H1 (cell line): Measurements from ENCODE around the gene LRWD1. TPM values are rescaled to one million over a fixed set of nuclear protein-coding genes. Genes with fewer than 3 reads are reported as not detected.

Experiments used
- CTCF ChIA-PET: fragments of 300-600 bp; sonication (Branson Sonifier 250); formaldehyde crosslinking; loops from one replicate; lab custom pipeline; 2021; ENCODE audit not compliant: partially characterized antibody; lab: Charles Lee
- POLR2A ChIA-PET: fragments of 300-600 bp; sonication (Branson Sonifier 250); formaldehyde crosslinking; loops from one replicate; lab custom pipeline; 2021; ENCODE audit warnings: inconsistent platforms; ENCODE audit not compliant: partially characterized antibody; lab: Charles Lee
- DNase-seq, 2 experiments: peaks; one replicate each; pipeline versions ENCODE4 v3.0.0 to v3.0.0-alpha.2; 2010 to 2022; ENCODE audit warnings: low spot score in 2 of 2, low read depth in 1 of 2, mixed read lengths in 1 of 2
- FAIRE-seq: peaks from 2 replicates; lab custom pipeline; 2011; peaks lifted over from hg19 to GRCh38; lab: Jason Lieb, UNC
- H2AFZ ChIP-seq: 2 replicates; pipeline ENCODE4 v1.8.1; 2012; ENCODE audit warnings: low read length, inconsistent platforms
- H2AK5ac ChIP-seq: 2 replicates; pipeline ENCODE4 v1.6.1; 2013; ENCODE audit warnings: low read depth, low read length
- H2BK120ac ChIP-seq: replicated peaks from 2 replicates; pipeline ENCODE3; 2013; ENCODE audit warnings: low read depth, low read length, inconsistent platforms
- H2BK12ac ChIP-seq: 2 replicates; pipeline ENCODE4 v1.6.1; 2013; ENCODE audit warnings: low read depth, low read length
- H2BK15ac ChIP-seq: 2 replicates; pipeline ENCODE4 v1.6.1; 2013; ENCODE audit warnings: low read length
- H2BK20ac ChIP-seq: 2 replicates; pipeline ENCODE4 v1.6.1; 2013; ENCODE audit warnings: low read length
- H2BK5ac ChIP-seq: 2 replicates; pipeline ENCODE4 v1.6.1; 2013; ENCODE audit warnings: low read depth, low read length
- H3K14ac ChIP-seq: 2 replicates; pipeline ENCODE4 v1.6.1; 2013; ENCODE audit warnings: inconsistent platforms; ENCODE audit not compliant: insufficient read length
- H3K18ac ChIP-seq: 2 replicates; pipeline ENCODE4 v1.6.1; 2013; ENCODE audit warnings: low read length; ENCODE audit errors: extremely low read depth
- H3K23ac ChIP-seq: 2 replicates; pipeline ENCODE4 v1.6.1; 2013; ENCODE audit warnings: inconsistent platforms; ENCODE audit not compliant: insufficient read length
- H3K23me2 ChIP-seq: 2 replicates; pipeline ENCODE4 v1.6.1; 2013; ENCODE audit warnings: low read depth, low read length
- H3K27ac ChIP-seq: 2 replicates; pipeline ENCODE4 v1.6.1; 2011; ENCODE audit warnings: low read depth, low read length, inconsistent platforms
- H3K27me3 ChIP-seq, 4 experiments: replicated peaks in 1 of 4; 1 replicate in 1 of 4; 2 replicates in 3 of 4; pipeline versions ENCODE4 v1.6.1 to v1.8.1; 2011 to 2013; ENCODE audit warnings: low read length in 3 of 4, mild to moderate bottlenecking in 3 of 4, inconsistent platforms in 2 of 4, mixed read lengths in 2 of 4, moderate library complexity in 1 of 4; ENCODE audit not compliant: control insufficient read depth in 3 of 4, insufficient read depth in 3 of 4; ENCODE audit errors: extremely low read depth in 1 of 4
- H3K36me3 ChIP-seq, 4 experiments: 2 replicates each; pipeline versions ENCODE4 v1.6.1 to v1.8.1; 2011 to 2013; ENCODE audit warnings: mild to moderate bottlenecking in 4 of 4, low read length in 3 of 4, moderate library complexity in 2 of 4, control low read depth in 1 of 4, inconsistent platforms in 1 of 4; ENCODE audit not compliant: insufficient read depth in 4 of 4, control insufficient read depth in 2 of 4
- H3K4ac ChIP-seq: replicated peaks from 2 replicates; pipeline ENCODE3; 2013; ENCODE audit warnings: low read length, low read depth, mixed read lengths, inconsistent platforms; ENCODE audit not compliant: insufficient read length
- H3K4me1 ChIP-seq, 4 experiments: replicated peaks in 1 of 4; 1 replicate in 1 of 4; 2 replicates in 3 of 4; pipeline versions ENCODE4 v1.6.1 to v1.8.1; 2011 to 2013; ENCODE audit warnings: low read length in 3 of 4, inconsistent platforms in 2 of 4, mixed read lengths in 1 of 4; ENCODE audit not compliant: insufficient read depth in 4 of 4, control insufficient read depth in 3 of 4
- H3K4me2 ChIP-seq, 2 experiments: 2 replicates each; pipeline versions ENCODE4 v1.6.1 to v1.8.1; 2011 to 2013; ENCODE audit warnings: low read depth in 2 of 2, low read length in 2 of 2, control low read depth in 1 of 2, inconsistent platforms in 1 of 2, mild to moderate bottlenecking in 1 of 2; ENCODE audit not compliant: insufficient read depth in 1 of 2
- H3K4me3 ChIP-seq, 4 experiments: fragments of 200-600, 300-600 bp in 1 of 4; sonication (generic), shearing (Covaris generic), sonication (Bioruptor Twin) in 1 of 4; 2 replicates each; pipeline versions ENCODE4 v1.5.1 to v1.8.1; 2011 to 2016; ENCODE audit warnings: low read length in 4 of 4, low read depth in 3 of 4, control low read depth in 2 of 4, inconsistent platforms in 2 of 4, mild to moderate bottlenecking in 2 of 4, mixed read lengths in 1 of 4, moderate library complexity in 1 of 4; ENCODE audit not compliant: insufficient read depth in 2 of 4; ENCODE audit errors: extremely low read depth in 1 of 4
- H3K56ac ChIP-seq: replicated peaks from 2 replicates; pipeline ENCODE3; 2013; ENCODE audit warnings: low read depth, mild to moderate bottlenecking, mixed read lengths, low read length, inconsistent platforms; ENCODE audit not compliant: insufficient read length
- H3K79me1 ChIP-seq: 2 replicates; pipeline ENCODE4 v1.6.1; 2013; ENCODE audit warnings: low read depth, low read length, control low read depth
- H3K79me2 ChIP-seq, 2 experiments: 2 replicates each; pipeline versions ENCODE4 v1.6.1 to v1.8.1; 2012 to 2013; ENCODE audit warnings: low read length in 2 of 2, mild to moderate bottlenecking in 2 of 2, inconsistent platforms in 1 of 2; ENCODE audit not compliant: insufficient read depth in 2 of 2, control insufficient read depth in 1 of 2
- H3K9ac ChIP-seq, 4 experiments: replicated peaks in 1 of 4; 1 replicate in 1 of 4; 2 replicates in 3 of 4; pipeline versions ENCODE4 v1.6.1 to v1.8.1; 2011 to 2013; ENCODE audit warnings: low read depth in 3 of 4, low read length in 3 of 4, control low read depth in 2 of 4, mild to moderate bottlenecking in 2 of 4, moderate library complexity in 2 of 4, inconsistent platforms in 1 of 4; ENCODE audit errors: extremely low read depth in 1 of 4
- H3K9me3 ChIP-seq, 2 experiments: 2 replicates each; pipeline versions ENCODE4 v1.6.1 to v1.8.1; 2012 to 2013; ENCODE audit warnings: mild to moderate bottlenecking in 2 of 2, moderate library complexity in 2 of 2, control low read depth in 1 of 2, inconsistent platforms in 1 of 2, low read depth in 1 of 2, low read length in 1 of 2, mixed read lengths in 1 of 2; ENCODE audit not compliant: insufficient read depth in 2 of 2
- H4K20me1 ChIP-seq, 2 experiments: replicated peaks in 1 of 2; 2 replicates each; pipeline versions ENCODE3 to v1.8.1; 2011 to 2013; ENCODE audit warnings: inconsistent platforms in 2 of 2, low read length in 2 of 2, mild to moderate bottlenecking in 1 of 2; ENCODE audit not compliant: insufficient read depth in 2 of 2, control insufficient read depth in 1 of 2
- H4K5ac ChIP-seq: 2 replicates; pipeline ENCODE4 v1.6.1; 2013; ENCODE audit warnings: low read length, low read depth, mixed read lengths, inconsistent platforms; ENCODE audit not compliant: insufficient read length
- H4K8ac ChIP-seq: 2 replicates; pipeline ENCODE4 v1.8.0; 2013; ENCODE audit warnings: mild to moderate bottlenecking, moderate library complexity, low read length, inconsistent platforms; ENCODE audit not compliant: insufficient read depth; ENCODE audit errors: extremely low read depth
- H4K91ac ChIP-seq: replicated peaks from 2 replicates; pipeline ENCODE3; 2013; ENCODE audit warnings: low read length, mixed read lengths, inconsistent platforms; ENCODE audit not compliant: insufficient read length
- EZH2 ChIP-seq: fragments of 200-600 bp; sonication (generic); IDR thresholded peaks from 2 replicates; pipeline ENCODE4 v1.7.1; 2012; ENCODE audit warnings: low read depth, mild to moderate bottlenecking, moderate library complexity, low read length, inconsistent platforms; ENCODE audit not compliant: severe bottlenecking
- FOSL1 ChIP-seq: IDR thresholded peaks from 2 replicates; pipeline ENCODE4 v1.6.1; 2011; ENCODE audit warnings: mild to moderate bottlenecking, low read depth, low read length, moderate library complexity; ENCODE audit not compliant: insufficient read depth
- NANOG ChIP-seq: IDR thresholded peaks from 2 replicates; pipeline ENCODE4 v1.6.1; 2011; ENCODE audit warnings: low read length, low read depth, mild to moderate bottlenecking, inconsistent platforms; ENCODE audit not compliant: insufficient read depth, poor library complexity, severe bottlenecking
- RNF2 ChIP-seq: fragments of 200-900, 300-1000 bp; sonication (generic); IDR thresholded peaks from 2 replicates; pipeline ENCODE4 v1.7.1; 2016; ENCODE audit warnings: borderline replicate concordance, low read depth, mild to moderate bottlenecking, antibody characterized with exemption, low read length; ENCODE audit not compliant: poor library complexity, severe bottlenecking; ENCODE audit errors: missing control alignments
- SAP30 ChIP-seq: fragments of 300-600 bp; sonication (generic); IDR thresholded peaks from 2 replicates; pipeline ENCODE4 v1.7.1; 2012; ENCODE audit warnings: low read length, moderate library complexity, mild to moderate bottlenecking, inconsistent platforms; ENCODE audit not compliant: insufficient read depth, insufficient replicate concordance
- TBP ChIP-seq: IDR thresholded peaks from 2 replicates; pipeline ENCODE4 v1.6.1; 2011; ENCODE audit warnings: low read depth, low read length, improper control_type of control experiment
- USF2 ChIP-seq: IDR thresholded peaks from 2 replicates; pipeline ENCODE4 v1.6.1; 2011; ENCODE audit warnings: low read length, improper control_type of control experiment
- WGBS, 2 experiments: shearing (Covaris generic) in 1 of 2; methylation state at CpG; one replicate each; pipeline versions ENCODE4 v1.1.6 to v1.1.7; 2013 to 2015; ENCODE audit warnings: low lambda C conversion rate in 2 of 2, mixed read lengths in 2 of 2, inconsistent platforms in 1 of 2, low coverage in 1 of 2, missing lambda C conversion rate in 1 of 2; ENCODE audit not compliant: insufficient replicate concordance in 2 of 2, insufficient coverage in 1 of 2, insufficient read length in 1 of 2; ENCODE audit errors: extremely low coverage in 1 of 2, missing lambda C conversion rate in 1 of 2; 5-methylcytosine and 5-hydroxymethylcytosine counted together
- polyA plus RNA-seq, 7 experiments: library from polyadenylated mRNA; depleted of rRNA in 3 of 7; stranded (reverse) in 5 of 7; unstranded in 2 of 7; fragments of >200 nt in 5 of 7; fragments of 200-250 nt in 2 of 7; gene quantifications; 1 replicate in 5 of 7; 2 replicates in 1 of 7; 4 replicates in 1 of 7; pipeline versions ENCODE4 v1.2.1 to v1.2.3, GENCODE V29; 2011 to 2013; ENCODE audit warnings: missing spikeins in 2 of 7, mixed read lengths in 2 of 7
- total RNA-seq: library from RNA; stranded (reverse); fragmentation: NEBNext Ultra II Directional; extraction: Animal tissue kit (Norgen Biotek cat#: 25700); gene quantifications from 2 replicates; pipeline ENCODE4 v1.2.1, GENCODE V29; 2021

LRWD1 gene
- total and polyA plus RNA-seq, 2 of the 8 experiments (the other 6 are each of a cell fraction or from before 2014, with no cell fraction given), result 23.4 to 26.8 TPM

- H3K23me2 ChIP-seq, result no peaks in the 10 kb centered on the region
- H3K56ac ChIP-seq, result no peak overlapping the region
- no peak overlapping the region for H3K18ac ChIP-seq
- no peaks in the 10 kb centered on the region for H3K79me2 ChIP-seq
- FAIRE-seq (no peak), DNase-seq (no peak)
- no peak overlapping the region for H3K14ac ChIP-seq
- no peak overlapping the region for H3K4me2 ChIP-seq
- H3K36me3 ChIP-seq, result peaks cover 3 to 16% (median 8%) of the 10 kb centered on the region in 4 experiments; a peak in 7 of 8 replicates
- H3K23ac ChIP-seq, result no peak overlapping the region
- CTCF ChIA-PET, result interaction anchor here (0.6 to 4.2 kb wide), 5 partner anchors 11 to 96 kb away, joined by 3 to 16 read pairs (median 4); no protein-coding TSS in a partner anchor
- H4K8ac ChIP-seq, result no peak overlapping the region
- H2BK120ac ChIP-seq, result no peak overlapping the region
- peaks cover 0 to 14% of the 10 kb centered on the region in 2 experiments for H4K20me1 ChIP-seq
- H4K91ac ChIP-seq, result no peak overlapping the region
- H3K9ac ChIP-seq, result no peak overlapping the region
- no peak overlapping the region for H3K27ac ChIP-seq
- H2BK20ac ChIP-seq, result no peak overlapping the region
- H4K5ac ChIP-seq, result no peak overlapping the region
- 97% methylated on average over 6 of the region's 6 CpGs; no CpG with 5 or more reads in 1 of the 2 experiments for WGBS, 2 experiments
- no peak overlapping the region for H2BK15ac ChIP-seq
- no peak overlapping the region for H2AK5ac ChIP-seq
- H3K27me3 ChIP-seq, result no peaks in the 10 kb centered on the region
- TF ChIP-seq USF2 (no peak), EZH2 (no peak), NANOG (no peak), SAP30 (no peak), FOSL1 (no peak), RNF2 (no peak), TBP (no peak)
- H2AFZ ChIP-seq, result no peak overlapping the region
- H2BK12ac ChIP-seq, result no peak overlapping the region
- POLR2A ChIA-PET, result interaction anchor here (2.7 kb wide), 1 partner anchor 9 kb away, joined by 6 read pairs; no protein-coding TSS in a partner anchor
- H3K4me3 ChIP-seq, result no peak overlapping the region
- no peak overlapping the region for H3K4ac ChIP-seq
- H3K4me1 ChIP-seq, result no peaks in the 10 kb centered on the region
- no peaks in the 10 kb centered on the region; the same call in 1 of the 2 replicates for H3K79me1 ChIP-seq
- H2BK5ac ChIP-seq, result no peak overlapping the region
- H3K9me3 ChIP-seq, result no peaks in the 10 kb centered on the region
Observed at GRCh38 chr7:102416406-102416805, 48.4 kb upstream of the LRWD1 start.
